Stomach (tissue), 4 donors: Measurements from ENCODE around the gene MAEA.

ENCODE experiments used
- POLR2AphosphoS5 ChIP-seq, 3 donors: sonication (generic); formaldehyde crosslinking; IDR thresholded peaks; one replicate each; pipeline ENCODE4 v1.6.1; 2016; ENCODE audit warnings: antibody characterized with exemption in 3 of 3
- TF ChIP-seq, protein P1 (sequence below), 7 experiments: fragments of 450-650 bp in 4 of 7; fragments of 200-600 bp in 3 of 7; sonication (generic) in 3 of 7; IDR thresholded peaks; one replicate each; pipeline ENCODE4 v1.5.1; 2016 to 2019; ENCODE audit warnings: antibody characterized with exemption in 7 of 7, control low read depth in 2 of 7, mild to moderate bottlenecking in 1 of 7

DNA sequence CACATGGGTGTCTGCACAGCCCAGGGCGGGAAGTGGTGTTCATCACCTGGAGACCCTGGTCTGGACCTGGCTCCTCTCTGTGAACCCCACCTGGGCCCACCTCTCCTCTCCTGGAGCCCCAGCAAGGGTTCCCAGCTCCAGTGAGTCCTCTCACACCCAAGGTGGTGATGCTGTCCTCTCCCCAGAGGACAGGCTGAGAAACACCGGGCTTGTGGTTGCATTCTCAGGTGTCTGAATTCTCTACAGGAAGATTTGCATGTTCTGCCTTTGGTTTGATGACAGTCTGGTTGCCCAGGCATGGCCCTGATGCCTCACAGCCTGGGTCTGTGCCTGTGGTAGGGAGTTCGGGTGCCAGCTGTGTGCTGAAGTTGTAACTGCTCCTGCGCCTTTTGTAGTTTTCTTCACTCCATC, 3.8 kb downstream of the MAEA start:
- TF ChIP-seq, protein P1, sequence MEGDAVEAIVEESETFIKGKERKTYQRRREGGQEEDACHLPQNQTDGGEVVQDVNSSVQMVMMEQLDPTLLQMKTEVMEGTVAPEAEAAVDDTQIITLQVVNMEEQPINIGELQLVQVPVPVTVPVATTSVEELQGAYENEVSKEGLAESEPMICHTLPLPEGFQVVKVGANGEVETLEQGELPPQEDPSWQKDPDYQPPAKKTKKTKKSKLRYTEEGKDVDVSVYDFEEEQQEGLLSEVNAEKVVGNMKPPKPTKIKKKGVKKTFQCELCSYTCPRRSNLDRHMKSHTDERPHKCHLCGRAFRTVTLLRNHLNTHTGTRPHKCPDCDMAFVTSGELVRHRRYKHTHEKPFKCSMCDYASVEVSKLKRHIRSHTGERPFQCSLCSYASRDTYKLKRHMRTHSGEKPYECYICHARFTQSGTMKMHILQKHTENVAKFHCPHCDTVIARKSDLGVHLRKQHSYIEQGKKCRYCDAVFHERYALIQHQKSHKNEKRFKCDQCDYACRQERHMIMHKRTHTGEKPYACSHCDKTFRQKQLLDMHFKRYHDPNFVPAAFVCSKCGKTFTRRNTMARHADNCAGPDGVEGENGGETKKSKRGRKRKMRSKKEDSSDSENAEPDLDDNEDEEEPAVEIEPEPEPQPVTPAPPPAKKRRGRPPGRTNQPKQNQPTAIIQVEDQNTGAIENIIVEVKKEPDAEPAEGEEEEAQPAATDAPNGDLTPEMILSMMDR (IDR thresholded peaks at IDR 0.05): no peak
- TF ChIP-seq POLR2AphosphoS5 (IDR thresholded peaks at IDR 0.05): no peak
